ENCODE results near the gene SERINC4.

Gene SERINC4

GRCh38 chr15:43776718-43777266 lies 23.2 kb downstream of the SERINC4 start, which contains the start of gene ELL3:
ELL3 (minus strand) TSS chr15:43776966; CDS start chr15:43776901, 65 bp downstream.
- DNase-seq (ENCODE audit: low read depth): no peak
- no peak for TF ChIP-seq CTCF (IDR thresholded peaks at IDR 0.05; ENCODE audit: control insufficient read depth, insufficient read depth, low read depth, low read length, missing control alignments)
- H3K4me3 ChIP-seq (ENCODE audit: control insufficient read depth, low read depth, low read length): peak within 1 kb of the TSS; percentile 70

- TF ChIP-seq CTCF (IDR thresholded peaks at IDR 0.05; ENCODE audit: control insufficient read depth, insufficient read depth, low read depth, low read length, missing control alignments): no peak
- DNase-seq (ENCODE audit: low read depth): no peak
- peak overlapping the region; percentile 70 for H3K4me3 ChIP-seq (ENCODE audit: control insufficient read depth, low read depth, low read length)
Measured at GRCh38 chr15:43776101-43776717, 23.8 kb downstream of the SERINC4 start.

- DNase-seq (ENCODE audit: low read depth): no peak
- no peak overlapping the region for H3K4me3 ChIP-seq (ENCODE audit: control insufficient read depth, low read depth, low read length)
- peak; percentile 43 for TF ChIP-seq CTCF (IDR thresholded peaks at IDR 0.05; ENCODE audit: control insufficient read depth, insufficient read depth, low read depth, low read length, missing control alignments)
Measured at GRCh38 chr15:43775411-43775965, 24.5 kb downstream of the SERINC4 start.

- TF ChIP-seq CTCF (IDR thresholded peaks at IDR 0.05; ENCODE audit: control insufficient read depth, insufficient read depth, low read depth, low read length, missing control alignments): no peak
- no peak for DNase-seq (ENCODE audit: low read depth)
- no peak overlapping the region for H3K4me3 ChIP-seq (ENCODE audit: control insufficient read depth, low read depth, low read length)
Measured at GRCh38 chr15:43774062-43774461, 26.0 kb downstream of the SERINC4 start.

GRCh38 chr15:43772624-43773023 lies 27.4 kb downstream of the SERINC4 start:
- TF ChIP-seq CTCF (IDR thresholded peaks at IDR 0.05; ENCODE audit: control insufficient read depth, insufficient read depth, low read depth, low read length, missing control alignments): no peak
- DNase-seq (ENCODE audit: low read depth): no peak
- H3K4me3 ChIP-seq (ENCODE audit: control insufficient read depth, low read depth, low read length): no peak overlapping the region

- H3K4me3 ChIP-seq (ENCODE audit: control insufficient read depth, low read depth, low read length): no peak overlapping the region
- DNase-seq (ENCODE audit: low read depth): no peak
- TF ChIP-seq CTCF (IDR thresholded peaks at IDR 0.05; ENCODE audit: control insufficient read depth, insufficient read depth, low read depth, low read length, missing control alignments): no peak
Measured at GRCh38 chr15:43771816-43772215, 28.2 kb downstream of the SERINC4 start.
